ENCODE measurements around the gene L2HGDH.
"Not testable (repeated sequence)": the region's sequence is repeated elsewhere in the genome, so short reads cannot be mapped to it uniquely, and the experiment has no call there.

L2HGDH gene

GRCh38 chr14:50311972-50312733, at the start of gene L2HGDH, which contains the start of gene DMAC2L:
TSS of gene L2HGDH (minus strand) at chr14:50312229. CDS start at chr14:50312150, 79 bp downstream.
TSS of gene DMAC2L (plus strand) at chr14:50312324. CDS start at chr14:50321488, 9,164 bp downstream.
- DNase-seq, result peak; percentile 99

- DNase-seq, result no peak
These were observed 48.8 kb upstream of the L2HGDH start for GRCh38 chr14:50360851-50361250.

- DNase-seq, result no peak
These were observed 48.1 kb upstream of the L2HGDH start for GRCh38 chr14:50360093-50360492.

GRCh38 chr14:50359631-50360030, 47.6 kb upstream of the L2HGDH start:
- no peak for DNase-seq

GRCh38 chr14:50357753-50358395, 45.8 kb upstream of the L2HGDH start:
- DNase-seq, result no peak

GRCh38 chr14:50357124-50357523, 45.1 kb upstream of the L2HGDH start:
- DNase-seq, result no peak

GRCh38 chr14:50356283-50356682, 44.3 kb upstream of the L2HGDH start:
- not testable (repeated sequence) for DNase-seq

GRCh38 chr14:50355692-50356091, 43.7 kb upstream of the L2HGDH start:
- DNase-seq, result no peak

- peak; percentile 9 for DNase-seq
These were observed 42.5 kb upstream of the L2HGDH start for GRCh38 chr14:50354527-50354926.

GRCh38 chr14:50353126-50353525, 41.1 kb upstream of the L2HGDH start:
- DNase-seq, result no peak

GRCh38 chr14:50352584-50352983, 40.6 kb upstream of the L2HGDH start:
- no peak for DNase-seq

- no peak for DNase-seq
These were observed 38.9 kb upstream of the L2HGDH start for GRCh38 chr14:50350975-50351374.

- DNase-seq, result no peak
These were observed 36.9 kb upstream of the L2HGDH start for GRCh38 chr14:50348933-50349332.

GRCh38 chr14:50347521-50347920, 35.5 kb upstream of the L2HGDH start:
- no peak for DNase-seq

GRCh38 chr14:50345846-50346422, 33.9 kb upstream of the L2HGDH start:
- DNase-seq, result no peak

- DNase-seq, result no peak
These were observed 33.0 kb upstream of the L2HGDH start for GRCh38 chr14:50344876-50345563.

- DNase-seq, result no peak
These were observed 32.2 kb upstream of the L2HGDH start for GRCh38 chr14:50344116-50344775.

- DNase-seq, result no peak
These were observed 31.4 kb upstream of the L2HGDH start for GRCh38 chr14:50343434-50343833.

- peak; percentile 32 for DNase-seq
These were observed 30.4 kb upstream of the L2HGDH start for GRCh38 chr14:50342221-50343078.

- no peak for DNase-seq
These were observed 28.9 kb upstream of the L2HGDH start for GRCh38 chr14:50340963-50341362.

GRCh38 chr14:50340045-50340444, 28.0 kb upstream of the L2HGDH start:
- no peak for DNase-seq
